GM19397 (cell line): ENCODE measurements around the gene STK39.

Experiments used
- ATAC-seq: cut with Tn5 transposase; IDR thresholded peaks from one replicate; pipeline ENCODE4 v1.9.1; 2021; ENCODE audit warnings: mild to moderate bottlenecking, moderate library complexity; ENCODE audit not compliant: unreplicated experiment

Gene STK39

DNA sequence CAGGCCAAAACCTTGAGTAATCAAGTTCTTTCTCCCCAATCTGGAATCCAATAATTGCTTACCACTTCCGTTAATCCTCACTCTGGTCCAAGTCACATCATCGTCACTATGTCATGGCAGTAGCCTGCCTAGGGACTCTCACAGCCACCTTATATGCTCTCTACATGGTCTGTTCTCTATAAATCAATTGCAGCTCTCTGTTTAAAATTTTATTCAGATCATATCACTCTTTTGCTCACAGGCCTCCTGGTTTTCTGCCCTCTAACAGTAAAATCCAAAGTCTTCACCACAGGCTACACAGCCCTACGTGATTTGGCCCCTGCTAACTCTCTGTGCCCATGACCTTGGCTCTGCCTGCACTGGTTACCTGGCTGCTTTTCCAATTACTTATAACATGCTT lies 188.7 kb downstream of the STK39 start:
- no peak for ATAC-seq

DNA sequence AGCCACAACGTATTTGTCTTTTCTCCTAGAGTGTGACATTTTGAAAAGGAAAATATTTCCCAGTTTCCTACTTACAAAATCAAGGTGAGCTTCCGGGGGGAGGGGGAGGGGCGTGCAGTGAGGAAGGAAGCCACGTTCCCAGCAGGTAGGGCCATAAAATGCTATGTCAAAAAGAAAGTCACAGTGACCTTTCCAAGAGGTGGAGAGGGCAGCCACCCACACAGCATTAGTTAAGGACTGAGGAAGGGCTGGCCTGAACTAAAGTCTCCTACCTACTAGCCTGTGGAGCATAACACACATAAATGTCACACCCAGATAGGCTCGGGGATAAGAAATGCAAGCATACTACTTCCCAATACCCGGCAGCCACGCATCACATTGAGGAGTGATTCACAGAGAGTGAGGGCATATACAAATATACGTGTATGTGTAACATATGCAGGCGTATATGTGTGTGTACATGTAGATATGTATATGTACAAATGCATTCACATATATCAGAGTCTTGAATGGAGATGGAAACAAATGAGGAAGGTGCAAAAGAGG lies 191.1 kb downstream of the STK39 start:
- no peak for ATAC-seq

DNA sequence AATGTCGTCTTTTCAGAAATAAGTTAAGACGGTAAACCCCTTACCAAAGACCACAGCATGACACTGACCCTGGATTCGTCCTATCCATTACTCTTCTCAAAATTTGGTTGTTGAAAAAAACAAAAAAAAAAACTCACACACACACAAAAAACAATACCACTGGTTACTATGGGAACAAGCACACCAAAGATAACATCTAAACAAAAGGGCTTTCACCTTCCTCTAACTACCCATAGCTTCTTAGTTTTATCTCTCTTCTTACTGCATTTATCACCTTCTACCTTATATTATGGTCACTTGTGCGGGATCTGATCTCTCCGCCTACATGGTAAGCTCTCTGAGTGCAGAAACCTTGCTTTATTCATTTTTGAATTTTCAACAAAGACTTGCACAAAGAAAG lies 192.7 kb downstream of the STK39 start:
- no peak for ATAC-seq

DNA sequence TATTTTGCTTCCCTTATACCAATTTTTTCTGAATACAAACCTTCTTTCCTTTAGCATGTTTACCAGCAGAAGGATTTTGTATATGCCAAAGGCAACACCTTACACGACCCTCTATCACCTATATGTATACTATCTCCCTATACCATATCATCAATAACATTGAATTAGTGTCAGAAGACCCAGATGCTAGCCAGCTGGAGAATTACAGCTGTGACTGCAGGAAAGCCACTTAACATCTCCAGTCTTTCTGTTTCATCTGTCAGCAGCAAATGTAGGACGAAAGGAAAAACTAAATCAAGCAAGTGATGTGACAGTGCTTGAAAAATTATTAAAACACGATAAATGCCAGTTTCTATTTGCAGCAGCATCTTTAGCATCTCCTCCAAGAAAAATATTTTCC lies 193.7 kb downstream of the STK39 start:
- ATAC-seq = no peak

DNA sequence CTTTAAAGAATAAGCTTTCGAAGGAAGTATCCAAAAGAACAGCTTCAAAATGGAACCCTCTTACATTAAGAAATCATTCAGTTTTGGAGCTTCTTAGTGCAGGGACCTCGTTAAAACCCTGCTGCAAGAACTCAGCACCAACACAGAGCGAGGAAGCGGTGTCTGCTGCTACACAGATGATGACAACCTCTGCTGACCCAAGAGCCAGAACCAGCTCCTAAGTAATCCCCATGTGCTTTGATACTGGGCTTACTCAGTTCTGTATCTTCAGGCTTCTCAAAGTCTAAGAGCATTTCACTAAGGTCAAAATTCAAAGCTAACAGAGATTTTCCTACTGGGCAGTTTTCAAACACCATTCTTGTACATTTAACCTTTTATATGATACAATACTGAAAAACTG lies 194.6 kb downstream of the STK39 start:
- no peak for ATAC-seq

DNA sequence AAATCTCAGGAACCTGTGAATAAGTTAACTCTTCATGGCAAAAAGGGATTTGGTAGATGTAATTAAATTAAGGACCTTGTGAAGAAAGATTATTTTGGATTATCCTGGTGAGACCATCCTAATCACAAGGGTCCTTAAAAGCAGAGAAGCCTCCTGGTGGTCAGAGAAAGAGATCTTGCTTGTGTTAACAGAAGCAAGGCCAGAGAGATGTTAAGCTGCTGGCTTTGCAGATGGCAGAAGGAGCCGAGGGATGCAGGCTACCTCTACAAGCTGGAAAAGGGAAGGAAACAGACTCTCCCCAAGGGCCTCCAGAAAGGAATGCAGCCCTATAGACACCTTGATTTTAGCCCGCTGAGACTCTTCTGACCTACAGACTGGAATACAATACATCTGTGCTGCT lies 197.0 kb downstream of the STK39 start:
- no peak for ATAC-seq

DNA sequence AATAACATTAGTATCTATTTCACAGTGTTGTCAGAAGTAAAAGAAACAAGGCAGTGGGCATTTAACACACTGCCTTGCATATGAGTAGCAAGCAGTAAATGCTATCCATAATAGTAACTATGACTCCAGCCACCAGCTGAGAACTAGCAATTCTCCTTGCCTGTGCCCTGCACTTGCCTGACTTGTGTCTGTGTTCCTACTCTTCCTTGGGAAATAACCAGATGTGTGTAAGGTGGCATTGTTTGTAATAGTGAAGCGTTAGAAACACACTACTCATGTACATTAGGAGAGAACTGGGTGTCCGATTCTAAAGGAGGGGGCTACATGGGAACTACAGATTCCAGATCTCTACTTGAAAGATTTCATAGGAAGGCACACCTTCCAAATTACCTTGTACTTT lies 197.8 kb downstream of the STK39 start:
- ATAC-seq = no peak

DNA sequence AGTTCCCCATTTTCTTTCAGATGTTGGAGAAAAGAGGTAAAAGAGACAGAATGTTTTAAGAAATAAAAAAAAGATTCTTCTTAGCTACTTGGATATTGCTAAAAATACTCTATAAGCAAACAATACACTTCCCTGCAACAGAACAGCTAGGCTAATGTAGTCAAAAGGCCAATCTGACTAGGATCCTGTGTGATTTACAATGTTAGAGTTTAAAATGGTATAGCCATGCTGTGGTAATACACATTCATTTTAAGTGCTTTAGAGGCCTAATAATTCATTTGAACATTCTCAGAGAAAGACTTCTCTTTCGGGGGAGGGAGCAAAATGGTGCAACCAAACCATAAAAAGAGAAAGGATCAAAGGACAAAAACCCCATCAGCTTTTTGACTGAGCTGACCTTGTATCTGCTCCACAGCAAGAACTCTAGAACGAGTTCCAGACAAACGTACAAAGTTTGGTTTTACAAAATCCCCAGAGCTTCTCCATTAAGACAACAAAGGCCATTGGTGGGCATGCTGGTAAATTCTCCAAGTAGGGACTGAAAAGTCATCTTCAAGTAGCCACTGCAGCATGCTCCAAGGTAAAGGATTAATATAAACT lies 200.2 kb downstream of the STK39 start:
- no peak for ATAC-seq

DNA sequence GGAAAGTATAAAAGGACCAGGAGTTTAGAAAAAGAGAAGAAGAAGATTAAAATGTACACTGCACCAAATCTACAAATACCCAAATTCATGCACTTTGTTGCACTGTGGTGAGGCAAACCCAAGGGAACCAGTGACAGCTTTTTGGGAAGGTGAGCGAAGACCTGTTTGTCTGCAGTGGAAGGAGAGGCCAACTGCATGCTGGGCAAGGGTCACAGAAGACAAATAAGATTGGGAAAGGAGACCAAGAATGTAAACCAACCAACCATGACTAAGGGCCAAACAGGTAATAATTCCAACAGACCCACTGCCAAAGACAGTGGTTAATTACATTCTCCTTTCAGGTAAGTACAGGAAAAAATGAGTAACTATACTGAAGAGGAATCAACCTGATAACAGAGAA lies 202.8 kb downstream of the STK39 start:
- ATAC-seq = no peak

DNA sequence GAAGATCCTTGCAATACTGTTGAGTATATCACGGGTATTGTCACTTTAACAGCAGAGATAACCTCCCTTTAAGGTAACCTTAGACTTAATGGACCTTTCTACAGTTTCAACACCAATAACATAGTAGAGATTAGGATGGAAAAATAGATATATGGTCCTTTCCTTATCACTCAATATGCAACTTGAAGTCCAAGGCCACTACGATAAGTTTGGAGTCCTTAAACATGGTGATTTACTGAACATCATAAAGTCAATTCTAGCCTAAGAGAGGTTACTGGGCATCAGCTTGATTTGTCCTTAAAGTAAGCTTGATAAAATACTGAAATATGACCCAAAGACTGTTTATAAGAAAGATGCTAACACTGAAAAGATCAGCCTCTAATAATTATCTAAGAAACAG lies 203.2 kb downstream of the STK39 start:
- no peak for ATAC-seq

DNA sequence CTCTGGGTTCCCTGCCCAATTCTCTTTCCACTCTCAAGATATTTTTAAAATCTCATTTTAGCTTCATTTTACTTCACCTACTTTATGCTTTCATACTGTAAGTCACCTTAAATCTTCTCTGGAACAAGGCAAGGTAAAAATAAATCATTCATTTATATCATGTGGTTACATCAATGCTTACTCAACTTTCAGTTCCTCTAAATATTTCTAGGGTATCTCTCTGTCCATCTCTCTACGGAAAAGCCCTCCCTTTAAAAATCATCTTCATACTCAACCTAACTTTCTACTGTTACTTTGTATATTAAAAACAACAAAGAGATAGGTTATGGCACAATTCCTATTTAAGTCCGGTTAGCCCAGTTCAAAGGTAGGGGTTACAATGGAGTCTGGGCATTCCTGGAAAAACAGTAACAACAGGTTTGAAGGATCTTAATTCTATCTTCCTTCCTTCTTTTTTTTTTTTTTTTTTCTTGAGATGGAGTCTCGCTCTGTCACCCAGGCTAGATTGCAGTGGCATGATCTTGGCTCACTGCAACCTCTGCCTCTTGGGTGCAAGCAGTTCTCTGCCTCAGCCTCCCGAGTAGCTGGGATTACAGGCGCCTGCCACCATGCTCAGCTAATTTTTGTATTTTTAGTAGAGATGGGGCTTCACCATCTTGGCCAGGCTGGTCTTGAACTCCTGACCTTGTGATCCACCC lies 205.1 kb downstream of the STK39 start:
- peak; percentile 96 for ATAC-seq

DNA sequence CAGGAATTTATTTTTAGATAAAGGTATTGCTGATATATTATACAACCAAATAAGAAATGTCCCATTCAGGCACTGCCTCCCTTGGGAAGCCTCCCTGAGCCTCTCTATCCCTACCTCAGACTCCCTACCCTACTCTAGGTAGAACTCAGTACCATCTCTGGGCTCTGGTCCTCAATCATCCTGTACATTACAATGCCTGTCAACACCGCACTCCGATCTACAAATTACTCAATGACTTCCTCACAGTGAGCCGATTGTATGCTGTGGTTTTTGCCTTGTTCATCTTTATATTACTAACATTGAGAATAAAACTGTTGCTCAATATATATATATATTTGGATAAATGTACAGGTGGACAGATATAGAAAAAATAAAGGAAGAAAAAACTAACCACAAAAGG lies 207.5 kb downstream of the STK39 start:
- ATAC-seq = no peak

DNA sequence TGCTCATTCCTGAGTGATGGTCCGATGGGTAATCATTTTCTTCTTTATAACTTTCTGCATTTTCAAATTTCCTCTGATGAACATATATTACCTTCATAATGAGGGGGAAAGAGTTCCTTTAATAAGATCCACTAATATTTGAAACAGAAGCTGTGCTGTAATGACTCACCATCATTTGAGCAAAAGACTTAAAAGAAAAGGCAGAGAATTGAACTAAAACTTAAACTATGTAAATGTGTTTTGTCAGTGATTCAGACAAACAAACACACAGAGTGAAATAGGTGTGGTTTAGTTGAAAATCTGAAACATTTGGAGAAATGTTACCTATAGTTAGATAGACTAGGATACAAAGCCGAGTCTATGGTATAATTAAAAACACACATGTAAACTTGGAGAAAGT lies 209.6 kb downstream of the STK39 start:
- no peak for ATAC-seq

DNA sequence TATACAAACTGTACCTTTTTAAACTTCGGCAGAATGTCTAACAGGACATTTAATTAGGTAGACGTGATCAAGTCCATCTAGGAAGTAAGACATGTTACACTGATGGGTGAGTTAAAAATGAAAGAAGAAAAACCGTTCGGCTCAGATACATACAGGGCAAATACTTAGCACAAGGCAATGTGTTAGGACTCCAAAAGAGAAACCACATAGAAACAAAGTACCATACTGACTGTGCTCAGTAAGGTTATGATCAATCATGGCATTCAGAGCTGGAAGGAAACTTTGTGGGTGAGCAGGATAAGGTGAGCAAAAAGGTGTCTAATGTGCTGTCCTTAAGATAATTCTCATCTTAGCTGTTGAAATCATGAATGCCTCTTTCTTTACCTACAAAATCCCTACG lies 211.9 kb downstream of the STK39 start:
- peak; percentile 34 for ATAC-seq

DNA sequence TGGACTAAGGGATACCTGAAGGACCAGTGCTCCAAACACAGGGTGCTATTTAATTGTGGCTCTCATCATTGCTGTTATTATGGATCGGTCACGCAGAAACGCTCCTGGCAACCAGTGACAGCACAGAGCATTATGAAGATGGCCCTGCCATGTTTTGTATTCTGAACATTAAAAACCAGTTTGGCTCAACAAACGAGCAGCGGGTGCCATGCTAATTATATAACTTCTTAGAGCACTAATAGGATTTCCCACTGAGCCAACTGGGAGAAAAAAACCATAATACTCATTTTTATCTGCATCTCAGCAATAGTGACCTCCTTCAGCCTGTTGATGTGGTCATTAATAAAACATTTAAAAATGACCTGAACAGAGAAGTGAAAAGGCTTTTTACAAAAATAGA lies 212.8 kb downstream of the STK39 start:
- ATAC-seq = no peak

DNA sequence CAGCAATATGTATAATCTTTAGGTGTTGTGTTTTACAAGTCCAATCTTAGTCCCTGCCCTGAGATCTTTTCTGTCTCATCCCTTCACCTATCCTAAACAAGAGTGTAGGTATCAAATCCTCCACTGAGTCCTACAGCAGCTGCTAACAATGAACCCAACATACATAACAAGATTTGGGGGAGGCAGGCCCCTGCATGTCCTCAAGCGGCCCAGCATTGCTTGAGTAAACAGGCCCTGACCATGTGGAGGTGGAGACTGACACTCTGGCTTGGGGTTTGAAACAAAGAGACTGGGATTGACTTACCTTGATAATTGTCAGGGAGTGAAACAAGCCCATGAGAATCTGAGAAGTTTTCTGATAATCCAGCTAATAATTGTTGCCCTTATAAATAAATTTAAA lies 213.4 kb downstream of the STK39 start:
- no peak for ATAC-seq

DNA sequence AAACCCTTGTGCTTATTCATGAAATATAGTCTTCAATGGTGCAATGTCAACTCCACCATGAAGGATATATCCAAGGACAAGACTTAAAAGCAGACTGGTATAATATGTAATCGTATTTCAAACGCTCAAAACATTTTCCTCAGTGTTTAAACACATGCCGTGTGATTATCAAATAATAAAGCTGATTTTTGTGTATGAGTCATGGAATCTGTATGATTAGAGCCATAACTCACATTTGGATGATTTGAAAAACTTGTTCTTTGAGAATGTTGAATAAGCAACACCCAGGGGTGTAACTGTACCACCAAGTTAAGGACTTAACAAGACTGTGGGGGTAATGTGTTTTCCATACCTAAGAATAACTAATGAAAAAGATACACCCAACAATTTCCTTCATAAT lies 215.3 kb downstream of the STK39 start:
- no peak for ATAC-seq

DNA sequence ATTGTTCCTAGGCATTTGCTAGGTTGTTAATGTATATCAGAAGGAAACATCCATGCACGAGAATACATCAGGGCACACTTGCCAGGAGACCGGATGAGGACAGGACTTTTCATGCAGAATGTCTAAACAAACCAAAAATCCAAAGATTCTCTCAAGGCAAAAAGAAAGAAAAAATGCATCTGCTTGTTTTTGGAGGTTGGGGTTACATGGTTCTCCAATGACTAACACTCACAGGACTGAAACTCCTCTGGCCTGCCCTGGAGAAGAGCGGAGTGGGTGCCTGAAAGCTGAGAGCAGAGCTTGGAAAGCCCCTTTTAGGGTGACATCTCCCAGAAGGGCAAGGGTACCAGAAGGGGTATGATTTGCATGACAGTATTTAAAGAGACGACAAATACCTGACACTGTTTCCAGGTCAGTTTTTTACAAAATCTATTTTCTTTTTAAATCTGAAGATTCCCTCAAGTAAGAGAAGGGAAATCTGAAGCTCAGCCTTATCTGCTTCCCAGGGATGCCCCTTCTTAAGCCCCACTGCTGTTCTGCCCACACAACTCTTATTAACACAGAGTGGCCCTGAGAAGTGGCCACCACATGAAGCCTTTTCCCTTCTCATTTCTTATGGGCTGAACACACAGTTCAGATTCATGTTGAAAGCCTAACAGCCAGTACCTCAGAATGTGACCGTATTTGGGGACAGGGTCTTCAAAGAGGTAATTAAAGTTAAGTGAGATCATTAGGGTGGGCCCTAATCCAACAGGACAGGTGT lies 216.4 kb downstream of the STK39 start:
- ATAC-seq = peak; percentile 86

DNA sequence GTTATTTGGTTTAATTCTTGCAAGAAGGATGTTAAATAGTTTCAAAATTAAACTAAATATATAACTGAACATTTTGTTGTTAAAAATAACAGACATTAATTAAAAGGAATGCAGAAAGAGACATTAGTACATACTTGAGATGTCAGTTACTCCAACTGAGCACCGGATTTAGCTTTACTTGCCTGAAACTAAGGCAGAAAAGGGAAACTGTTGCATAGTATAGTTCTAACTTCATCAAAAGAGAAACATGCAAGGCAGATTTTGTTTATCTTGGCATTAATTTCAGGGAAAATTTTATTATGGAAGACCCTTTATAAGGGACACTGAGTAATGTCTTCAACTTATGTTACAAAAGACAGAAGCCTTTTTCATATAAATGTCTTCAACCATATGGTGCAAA lies 218.3 kb downstream of the STK39 start:
- ATAC-seq = no peak

DNA sequence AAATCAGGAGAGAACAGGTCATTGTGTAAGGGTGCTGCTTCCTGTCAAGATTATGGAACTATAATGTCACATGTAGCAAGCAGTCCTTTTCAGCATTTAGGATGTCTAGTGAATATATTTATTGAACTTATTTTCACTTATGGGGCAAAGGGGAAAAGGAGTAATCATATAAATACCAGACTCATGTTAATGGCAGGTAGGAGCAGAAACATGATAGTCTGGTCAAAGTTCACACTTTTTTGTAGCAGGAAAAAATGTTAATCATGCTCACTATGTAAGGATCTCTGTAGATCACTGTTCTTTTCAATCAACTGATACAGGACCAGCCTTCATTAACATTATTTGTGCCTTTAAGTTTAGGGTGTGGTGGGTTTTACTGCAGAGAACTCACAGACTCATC lies 219.0 kb downstream of the STK39 start:
- no peak for ATAC-seq

DNA sequence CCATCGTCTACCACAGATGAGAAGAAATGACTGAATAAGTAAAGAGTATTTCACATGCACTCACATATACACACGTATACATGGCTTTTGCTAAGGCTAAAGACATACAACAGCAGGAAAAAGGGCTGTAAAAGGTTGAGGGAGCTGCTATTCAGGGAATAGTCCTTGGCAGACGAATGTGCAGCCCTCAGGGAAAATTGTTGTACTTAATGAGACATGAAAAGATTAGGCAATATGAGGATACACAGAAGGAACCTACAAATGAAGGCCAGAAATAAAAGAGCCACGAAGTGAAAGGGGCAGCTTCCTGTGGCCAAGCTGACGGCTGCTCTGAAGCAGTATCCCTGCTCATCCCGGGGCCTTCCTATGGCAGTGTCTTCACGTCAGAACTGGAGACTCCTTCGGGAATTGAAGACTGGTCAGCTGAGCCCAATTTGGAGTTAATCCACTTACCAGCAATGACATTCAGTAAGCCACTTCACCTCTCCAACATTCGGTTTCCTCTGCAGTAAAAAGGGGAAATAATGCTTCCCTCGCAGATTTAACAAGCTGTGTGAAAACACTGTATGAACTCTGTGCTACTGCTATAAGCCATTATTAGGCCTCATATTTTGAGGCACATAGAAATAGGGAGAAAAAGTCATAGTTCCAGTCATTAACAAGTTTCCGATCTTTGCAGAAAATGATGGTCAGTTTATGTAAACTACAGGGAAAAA lies 221.8 kb downstream of the STK39 start:
- ATAC-seq = no peak
